NCI-H2081 (cell line): Measurements from ENCODE around the gene CCDC59.
"Not testable (repeated sequence)": the region's sequence is repeated elsewhere in the genome, so short reads cannot be mapped to it uniquely, and the experiment has no call there.

ENCODE experiments used
- DNase-seq, 2 experiments: peaks; one replicate each; lab custom pipeline; 2025; lab: John Stamatoyannopoulos, UW

Gene CCDC59

GRCh38 chr12:82358200-82359114 is at the start of gene CCDC59, which contains the start of gene METTL25:
Gene CCDC59 (minus strand): TSS chr12:82358387. CDS start chr12:82358376, 11 bp downstream.
Gene METTL25 (plus strand): TSS chr12:82358529. CDS start chr12:82358566, 37 bp downstream.
- peak; percentile 97 to 98 for DNase-seq

GRCh38 chr12:82407481-82407880 is 49.3 kb upstream of the CCDC59 start:
- no peak for DNase-seq

DNA sequence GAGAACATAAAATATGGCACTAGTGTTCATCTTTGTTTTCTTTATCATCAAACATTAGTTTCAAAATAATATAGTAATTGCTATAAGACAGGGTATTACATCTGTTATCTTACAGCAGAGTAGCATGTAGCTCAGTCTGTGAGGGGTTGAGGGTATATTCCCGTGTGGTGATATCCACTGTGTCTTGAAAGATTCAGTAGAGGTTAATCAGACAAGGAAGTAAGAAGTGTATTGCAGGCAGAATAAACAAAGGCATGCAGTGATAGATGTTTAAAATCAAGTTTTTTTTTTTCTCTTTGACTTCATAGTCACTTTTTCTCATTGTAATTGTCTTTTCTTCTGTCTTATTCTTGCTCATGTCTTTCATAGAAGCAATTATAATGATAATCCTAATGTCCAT is 48.5 kb upstream of the CCDC59 start:
- DNase-seq, result no peak

- no peak for DNase-seq
Observed at GRCh38 chr12:82400819-82401218, 42.6 kb upstream of the CCDC59 start.

- no peak for DNase-seq
Observed at GRCh38 chr12:82398879-82399278, 40.7 kb upstream of the CCDC59 start.

DNA sequence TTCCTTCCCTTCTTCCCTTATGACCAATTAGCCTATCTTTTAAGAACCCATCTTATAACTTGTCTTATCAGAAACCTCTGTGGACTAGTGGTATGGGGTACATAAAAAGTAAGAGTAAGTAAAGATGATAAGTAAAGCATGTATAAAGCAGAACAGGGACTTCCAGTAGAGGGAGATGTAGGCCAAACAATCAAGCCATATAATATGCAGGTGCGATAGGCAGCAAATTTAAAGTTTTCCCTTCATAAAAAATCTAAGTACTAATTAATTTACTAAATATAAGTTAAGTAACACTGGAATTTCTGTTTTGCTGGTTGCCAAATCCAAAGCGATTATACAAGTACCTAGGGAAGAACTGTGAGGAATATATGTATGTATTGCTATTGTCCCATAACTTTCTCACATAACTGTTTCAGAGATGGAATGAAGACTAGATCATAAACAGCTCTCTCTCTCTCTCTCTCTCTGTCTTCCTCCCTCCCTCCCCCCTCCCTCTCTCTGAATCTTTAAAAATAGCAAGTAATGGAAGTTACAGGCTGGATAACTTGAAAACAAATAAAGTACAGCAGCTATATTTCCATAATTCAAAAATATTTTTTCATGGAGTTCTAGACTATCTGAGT is 25.9 kb upstream of the CCDC59 start:
- DNase-seq, result peak in 1 of 2 experiments; percentile 29

DNA sequence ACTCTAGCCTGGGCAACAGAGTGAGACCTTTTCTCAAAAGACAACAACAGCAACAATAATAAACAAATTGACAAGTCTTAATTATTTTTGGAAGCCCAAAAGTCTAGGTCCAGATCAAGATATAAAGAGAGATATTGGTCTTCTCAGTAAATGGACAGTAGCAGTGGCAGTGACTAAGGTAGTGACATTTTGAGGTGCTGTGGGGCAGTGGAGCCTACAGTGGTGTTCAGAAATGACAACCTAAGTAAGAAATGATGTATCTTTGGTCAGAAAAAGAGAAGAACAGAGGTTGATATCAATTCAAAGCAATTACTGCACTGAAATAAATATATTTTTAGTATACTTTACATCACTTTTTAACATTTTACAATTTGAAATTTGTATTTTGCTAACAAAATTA is 20.8 kb upstream of the CCDC59 start:
- DNase-seq, result no peak

DNA sequence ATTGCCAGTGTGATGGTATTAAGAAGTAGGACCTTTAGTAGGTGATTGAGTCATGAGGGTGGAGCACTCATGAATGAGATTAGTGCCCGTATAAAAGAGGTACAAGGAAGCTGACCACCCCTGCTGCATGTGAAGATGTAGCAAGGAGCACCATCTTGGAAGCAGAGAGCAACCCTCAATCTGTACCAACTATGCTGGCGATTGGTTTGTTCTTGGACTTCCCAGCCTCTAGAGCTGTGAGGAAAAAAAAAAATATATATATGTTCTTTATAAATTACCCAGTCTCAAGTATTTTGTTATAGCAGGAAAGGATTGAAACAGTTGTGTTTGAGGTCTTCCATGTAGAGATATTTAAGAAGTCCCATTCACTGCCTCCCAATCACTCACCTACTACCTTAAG is 17.0 kb upstream of the CCDC59 start:
- no peak for DNase-seq

GRCh38 chr12:82366197-82366596 is 8.0 kb upstream of the CCDC59 start:
- no peak for DNase-seq

- no peak for DNase-seq
Observed at GRCh38 chr12:82363990-82364389, 5.8 kb upstream of the CCDC59 start.

GRCh38 chr12:82361461-82361915 is 3.3 kb upstream of the CCDC59 start:
- DNase-seq, result no peak

DNA sequence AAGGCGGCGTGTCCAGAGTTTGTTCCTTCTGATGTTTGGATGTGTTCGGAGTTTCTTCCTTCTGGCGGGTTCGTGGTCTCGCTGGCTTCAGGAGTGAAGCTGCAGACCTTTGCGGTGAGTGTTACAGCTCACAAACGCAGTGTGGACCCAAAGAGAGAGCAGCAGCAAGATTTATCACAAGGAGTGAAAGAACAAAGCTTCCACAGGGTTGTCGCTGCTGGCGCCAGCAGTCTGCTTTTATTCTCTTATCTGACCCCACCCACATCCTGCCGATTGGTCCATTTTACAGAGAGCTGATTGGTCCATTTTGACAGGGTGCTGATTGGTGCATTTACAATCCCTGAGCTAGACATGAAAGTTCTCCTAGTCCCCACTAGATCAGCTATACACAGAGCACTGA is 2.6 kb upstream of the CCDC59 start:
- not testable (repeated sequence) for DNase-seq

- peak; percentile 30 to 56 for DNase-seq
Observed at GRCh38 chr12:82359115-82359478, 910 bp upstream of the CCDC59 start.

DNA sequence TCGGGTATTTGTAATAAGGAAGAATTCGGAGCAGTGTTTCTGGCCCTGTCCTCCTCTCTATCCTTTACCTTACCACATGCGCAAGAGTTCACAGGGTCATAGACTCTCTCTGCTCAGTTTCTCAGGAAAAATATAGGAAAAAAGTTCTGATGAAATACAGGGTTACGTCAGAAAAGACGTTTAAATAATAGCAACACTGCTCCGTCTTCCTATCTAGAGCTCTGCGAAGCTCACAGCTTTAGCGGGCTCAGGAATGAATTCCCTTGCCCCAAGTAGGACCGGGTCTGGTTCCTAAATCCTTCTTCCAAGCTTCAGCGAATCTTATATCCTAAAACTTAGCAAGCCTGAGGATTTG is 365 bp downstream of the CCDC59 start:
- DNase-seq, result no peak

DNA sequence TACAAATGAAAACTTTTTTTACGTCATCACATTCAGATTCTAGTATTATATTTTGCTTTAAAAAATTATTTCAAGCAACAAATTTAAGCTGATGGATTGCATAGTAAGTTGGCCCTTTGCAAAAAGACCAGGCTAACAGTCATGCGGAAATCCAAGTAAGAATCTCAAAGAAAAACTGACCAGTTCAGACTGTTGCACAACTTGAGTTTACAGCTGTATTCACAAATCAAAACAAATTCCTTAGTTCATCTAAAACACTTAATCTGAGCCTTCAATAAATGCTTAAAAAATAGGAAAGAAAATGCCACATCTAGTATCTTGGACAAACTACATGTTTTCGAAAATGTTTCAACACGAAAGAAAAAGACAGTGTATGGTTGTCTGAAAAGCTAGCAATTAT is 847 bp downstream of the CCDC59 start:
- no peak for DNase-seq

GRCh38 chr12:82351390-82351789 is 6.8 kb downstream of the CCDC59 start:
- no peak for DNase-seq

DNA sequence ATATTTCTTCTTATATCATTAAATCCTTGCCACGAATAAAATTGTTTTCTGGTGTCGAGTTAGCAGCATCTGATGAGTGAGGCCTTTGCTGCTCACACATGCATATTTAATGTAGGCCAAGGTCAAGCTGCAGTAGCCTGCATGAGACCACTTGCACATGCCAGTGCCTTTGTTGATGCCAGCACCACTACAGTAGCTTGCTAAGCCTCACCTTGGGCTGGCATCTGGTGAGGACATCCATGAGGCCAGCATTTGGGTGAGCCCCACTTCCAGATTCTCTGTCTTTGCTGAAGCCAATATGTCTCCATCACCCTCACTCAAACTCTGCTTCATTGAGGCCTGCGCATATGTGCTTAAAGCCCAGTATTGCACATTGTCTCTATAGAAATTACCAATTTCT is 8.0 kb downstream of the CCDC59 start:
- DNase-seq, result no peak

- DNase-seq, result peak; percentile 95 to 98
Observed at GRCh38 chr12:82329508-82329907, 28.7 kb downstream of the CCDC59 start.

DNA sequence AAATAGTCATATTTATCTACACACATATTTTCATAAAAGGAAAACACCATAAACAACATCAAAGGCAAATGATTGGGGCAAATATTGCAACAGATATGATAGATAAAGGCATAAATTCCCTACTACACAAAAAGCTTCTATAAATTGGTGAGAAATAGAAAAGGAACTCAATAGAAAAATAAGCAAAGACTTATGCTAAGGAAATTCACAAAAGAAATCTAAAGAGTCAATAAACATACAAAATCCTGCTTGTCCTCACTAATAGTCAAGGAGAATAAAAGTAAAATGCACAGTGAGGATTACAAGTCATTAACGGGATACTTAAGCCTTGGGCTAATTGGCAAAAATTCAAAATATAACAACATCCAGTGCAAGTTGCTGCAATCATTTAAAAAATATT is 30.3 kb downstream of the CCDC59 start:
- no peak for DNase-seq

DNA sequence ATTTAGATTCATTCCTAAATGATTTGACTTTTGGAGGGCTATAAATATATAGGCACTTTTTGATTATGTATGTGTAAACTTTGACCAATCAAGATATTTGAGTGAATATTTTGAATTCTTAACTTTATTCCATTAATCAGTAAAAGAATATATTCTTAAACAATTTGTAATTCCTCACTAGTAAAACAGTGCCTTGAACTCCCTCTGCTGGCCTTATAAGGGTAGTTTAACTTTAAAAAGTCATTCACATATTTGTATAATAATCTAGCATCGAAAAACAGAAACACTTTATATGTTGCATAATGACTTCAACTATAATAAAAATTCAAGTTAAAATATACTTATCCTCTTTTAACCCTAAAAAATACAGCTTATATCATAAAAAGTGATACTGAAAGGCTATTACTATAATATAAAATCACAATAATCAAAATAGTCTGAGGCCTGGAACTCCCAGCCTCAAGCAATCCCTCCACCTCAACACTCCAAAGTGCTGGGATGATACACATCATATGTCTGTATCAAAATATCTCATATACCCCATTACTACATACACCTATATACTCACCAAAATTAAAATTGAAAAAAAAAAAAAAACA is 31.2 kb downstream of the CCDC59 start:
- peak; percentile 53 to 77 for DNase-seq

DNA sequence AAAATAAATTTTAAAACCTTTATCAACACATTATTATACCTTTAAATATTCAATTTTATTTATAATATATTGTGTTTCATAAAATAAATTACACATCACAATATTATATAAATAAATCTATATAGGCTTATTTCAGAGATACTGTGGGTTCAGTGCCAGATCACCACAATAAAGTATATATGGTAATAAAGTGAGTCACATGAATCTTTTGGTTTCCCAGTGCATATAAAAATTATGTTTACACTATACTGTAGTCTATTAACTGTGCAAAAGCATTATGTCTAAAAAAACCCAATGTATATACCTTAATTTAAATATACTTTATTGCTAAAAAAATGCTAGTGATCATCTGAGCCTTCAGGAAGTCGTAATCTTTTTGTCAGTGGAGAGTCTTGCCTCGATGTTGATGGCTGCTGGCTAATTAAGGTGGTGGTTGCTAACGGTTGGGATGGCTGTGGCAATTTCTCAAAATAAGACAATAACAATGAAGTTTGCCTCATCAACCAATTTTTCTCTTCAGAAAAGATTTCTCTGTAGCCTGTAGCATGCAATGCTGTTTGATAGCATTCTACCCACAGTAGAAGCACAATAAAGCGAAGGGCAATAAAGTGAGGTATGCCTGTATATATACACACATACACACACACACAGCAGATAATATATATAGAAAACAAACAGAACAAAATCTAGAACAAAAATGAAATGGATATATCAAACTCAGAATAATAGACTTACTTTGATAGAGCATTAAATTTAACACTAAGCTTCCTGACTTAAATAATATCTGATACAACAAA is 32.4 kb downstream of the CCDC59 start:
- DNase-seq, result peak in 1 of 2 experiments; percentile 45

GRCh38 chr12:82319276-82319675 is 38.9 kb downstream of the CCDC59 start:
- no peak for DNase-seq
